ENCODE data around the gene NMNAT2.

DNA sequence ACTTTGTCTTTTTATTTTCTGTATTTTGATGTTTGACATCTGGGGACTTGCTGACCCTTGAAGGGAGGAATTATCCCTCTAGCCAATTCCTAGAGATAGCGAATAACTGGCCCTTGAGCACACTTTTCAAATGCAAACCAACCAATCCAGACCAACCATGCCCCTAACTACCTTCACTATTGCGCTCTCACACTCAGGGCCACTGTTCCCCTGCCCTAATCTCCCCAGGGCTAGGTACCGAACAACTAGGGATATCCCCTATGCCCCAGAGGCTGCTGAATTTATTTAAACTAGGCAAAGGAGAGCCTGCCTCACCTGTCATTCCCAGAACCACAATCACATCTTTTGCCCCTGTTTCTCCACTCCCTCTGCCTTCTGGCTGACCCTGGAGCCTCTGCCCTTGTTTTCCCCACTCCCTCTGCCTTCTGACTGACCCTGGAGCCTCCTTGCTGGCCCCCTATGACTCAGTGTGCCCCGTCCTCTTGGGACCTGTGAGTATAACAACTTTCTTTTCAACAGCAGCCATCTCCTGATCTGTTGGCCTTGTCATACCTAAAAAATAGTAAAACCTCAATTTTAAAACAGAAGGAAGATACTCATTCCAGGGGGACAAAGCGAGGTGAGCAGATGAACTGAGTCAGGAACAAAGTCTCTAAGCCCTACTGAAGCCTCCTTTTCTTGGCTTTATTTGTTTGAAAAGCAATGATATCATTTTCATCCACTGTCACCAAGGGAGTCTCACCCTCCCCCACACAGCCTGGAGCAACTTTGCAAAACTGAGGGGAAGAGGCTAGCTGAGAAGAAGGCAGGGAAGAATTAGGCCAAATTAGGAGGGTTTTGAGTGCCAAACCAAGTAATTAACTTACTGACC, 115.5 kb downstream of the NMNAT2 start:
- TF ChIP-seq POLR2A (IDR thresholded peaks at IDR 0.05; ENCODE audit: low read depth, low read length) (no peak), EZH2 (IDR thresholded peaks at IDR 0.05; ENCODE audit: borderline replicate concordance, low read depth, low read length, severe bottlenecking) (no peak), POLR2AphosphoS5 (IDR thresholded peaks at IDR 0.05; ENCODE audit: insufficient read depth, low read depth, low read length) (no peak), FOS (IDR thresholded peaks at IDR 0.05; ENCODE audit: borderline replicate concordance, insufficient read depth, low read length) (no peak), MYC (IDR thresholded peaks at IDR 0.05; ENCODE audit: low read depth, low read length) (no peak), GATA2 (IDR thresholded peaks at IDR 0.05; ENCODE audit: insufficient read depth, insufficient read length, low read depth, low read length) (no peak), JUN (IDR thresholded peaks at IDR 0.05; ENCODE audit: borderline replicate concordance, insufficient read depth, insufficient read length, low read depth) (no peak)
- TF ChIP-seq, protein P1, sequence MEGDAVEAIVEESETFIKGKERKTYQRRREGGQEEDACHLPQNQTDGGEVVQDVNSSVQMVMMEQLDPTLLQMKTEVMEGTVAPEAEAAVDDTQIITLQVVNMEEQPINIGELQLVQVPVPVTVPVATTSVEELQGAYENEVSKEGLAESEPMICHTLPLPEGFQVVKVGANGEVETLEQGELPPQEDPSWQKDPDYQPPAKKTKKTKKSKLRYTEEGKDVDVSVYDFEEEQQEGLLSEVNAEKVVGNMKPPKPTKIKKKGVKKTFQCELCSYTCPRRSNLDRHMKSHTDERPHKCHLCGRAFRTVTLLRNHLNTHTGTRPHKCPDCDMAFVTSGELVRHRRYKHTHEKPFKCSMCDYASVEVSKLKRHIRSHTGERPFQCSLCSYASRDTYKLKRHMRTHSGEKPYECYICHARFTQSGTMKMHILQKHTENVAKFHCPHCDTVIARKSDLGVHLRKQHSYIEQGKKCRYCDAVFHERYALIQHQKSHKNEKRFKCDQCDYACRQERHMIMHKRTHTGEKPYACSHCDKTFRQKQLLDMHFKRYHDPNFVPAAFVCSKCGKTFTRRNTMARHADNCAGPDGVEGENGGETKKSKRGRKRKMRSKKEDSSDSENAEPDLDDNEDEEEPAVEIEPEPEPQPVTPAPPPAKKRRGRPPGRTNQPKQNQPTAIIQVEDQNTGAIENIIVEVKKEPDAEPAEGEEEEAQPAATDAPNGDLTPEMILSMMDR (IDR thresholded peaks at IDR 0.05; ENCODE audit: extremely low read depth in 1 of 2, insufficient read depth in 1 of 2, low read depth in 1 of 2, low read length in 2 of 2), result no peak
- TF ChIP-seq, protein P2, sequence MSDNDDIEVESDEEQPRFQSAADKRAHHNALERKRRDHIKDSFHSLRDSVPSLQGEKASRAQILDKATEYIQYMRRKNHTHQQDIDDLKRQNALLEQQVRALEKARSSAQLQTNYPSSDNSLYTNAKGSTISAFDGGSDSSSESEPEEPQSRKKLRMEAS (IDR thresholded peaks at IDR 0.05; ENCODE audit: insufficient read depth, insufficient read length), result no peak
